OCI-LY3 (cell line): ENCODE measurements around the gene RSPO3.

Source experiments
- EZH2phosphoT487 ChIP-seq: fragments of 200-600 bp; shearing (Covaris generic); IDR thresholded peaks from 2 replicates; pipeline ENCODE4 v1.6.1; 2018; ENCODE audit warnings: antibody characterized with exemption, mixed run types, low read depth
- TF ChIP-seq, protein P1 (sequence below): fragments of 200-600, 300-600 bp; sonication (generic); IDR thresholded peaks from 2 replicates; pipeline ENCODE4 v1.5.1; 2014; ENCODE audit warnings: antibody characterized with exemption, low read length, low read depth

GRCh38 chr6:127188744-127189143 is 70.3 kb downstream of the RSPO3 start:
- TF ChIP-seq, protein P1, sequence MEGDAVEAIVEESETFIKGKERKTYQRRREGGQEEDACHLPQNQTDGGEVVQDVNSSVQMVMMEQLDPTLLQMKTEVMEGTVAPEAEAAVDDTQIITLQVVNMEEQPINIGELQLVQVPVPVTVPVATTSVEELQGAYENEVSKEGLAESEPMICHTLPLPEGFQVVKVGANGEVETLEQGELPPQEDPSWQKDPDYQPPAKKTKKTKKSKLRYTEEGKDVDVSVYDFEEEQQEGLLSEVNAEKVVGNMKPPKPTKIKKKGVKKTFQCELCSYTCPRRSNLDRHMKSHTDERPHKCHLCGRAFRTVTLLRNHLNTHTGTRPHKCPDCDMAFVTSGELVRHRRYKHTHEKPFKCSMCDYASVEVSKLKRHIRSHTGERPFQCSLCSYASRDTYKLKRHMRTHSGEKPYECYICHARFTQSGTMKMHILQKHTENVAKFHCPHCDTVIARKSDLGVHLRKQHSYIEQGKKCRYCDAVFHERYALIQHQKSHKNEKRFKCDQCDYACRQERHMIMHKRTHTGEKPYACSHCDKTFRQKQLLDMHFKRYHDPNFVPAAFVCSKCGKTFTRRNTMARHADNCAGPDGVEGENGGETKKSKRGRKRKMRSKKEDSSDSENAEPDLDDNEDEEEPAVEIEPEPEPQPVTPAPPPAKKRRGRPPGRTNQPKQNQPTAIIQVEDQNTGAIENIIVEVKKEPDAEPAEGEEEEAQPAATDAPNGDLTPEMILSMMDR, result no peak
- no peak for TF ChIP-seq EZH2phosphoT487
